AG04449 (cell line): ENCODE data around the gene SNX20.

ENCODE experiments used
- CTCF ChIA-PET: fragments of 350-600 bp; formaldehyde crosslinking; extraction: SDS; loops from one replicate; lab custom pipeline; 2021; ENCODE audit warnings: antibody characterized with exemption; lab: Yijun Ruan, JAX
- POLR2A ChIA-PET: fragments of 400-600, 350-600 bp; formaldehyde crosslinking; extraction: SDS; loops from one replicate; lab custom pipeline; 2020; ENCODE audit warnings: antibody characterized with exemption, inconsistent platforms; lab: Yijun Ruan, JAX
- DNase-seq: peaks from one replicate; pipeline ENCODE4 v3.0.0-alpha.2; 2010; ENCODE audit warnings: low read depth, low spot score
- H3K4me3 ChIP-seq: 2 replicates; pipeline ENCODE4 v1.5.1; 2011; ENCODE audit warnings: low read depth, mild to moderate bottlenecking, control low read depth, low read length
- CTCF ChIP-seq: IDR thresholded peaks from one replicate; pipeline ENCODE4 v1.5.1; 2011; ENCODE audit warnings: mild to moderate bottlenecking, moderate library complexity, low read length, control low read depth, inconsistent platforms; ENCODE audit not compliant: insufficient read depth; ENCODE audit errors: missing control alignments

Gene SNX20

DNA sequence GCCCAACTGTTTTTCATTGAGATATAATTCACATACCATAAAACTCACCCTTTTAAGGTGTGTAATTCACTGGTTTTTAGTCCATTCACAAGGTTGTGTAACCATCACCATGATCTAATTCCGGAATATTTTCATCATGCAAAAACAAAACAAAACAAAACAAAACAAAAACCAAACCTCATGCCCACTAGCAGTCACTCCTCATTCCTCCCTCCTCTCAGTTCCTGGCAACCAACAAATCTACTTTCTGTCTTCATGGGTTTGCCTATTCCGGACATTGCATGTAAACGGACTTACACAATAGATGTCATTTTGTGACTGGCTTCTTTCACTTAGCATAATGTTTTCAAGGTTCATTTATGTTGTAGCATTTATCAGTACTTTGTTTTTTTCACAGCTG, 7.8 kb upstream of the SNX20 start:
- no peak overlapping the region for H3K4me3 ChIP-seq
- TF ChIP-seq CTCF = no peak
- POLR2A ChIA-PET = no interaction called here
- CTCF ChIA-PET = interaction anchor here (2.0 kb wide), 1 partner anchor 23 kb away, joined by 10 read pairs; no protein-coding TSS in a partner anchor
- no peak for DNase-seq

DNA sequence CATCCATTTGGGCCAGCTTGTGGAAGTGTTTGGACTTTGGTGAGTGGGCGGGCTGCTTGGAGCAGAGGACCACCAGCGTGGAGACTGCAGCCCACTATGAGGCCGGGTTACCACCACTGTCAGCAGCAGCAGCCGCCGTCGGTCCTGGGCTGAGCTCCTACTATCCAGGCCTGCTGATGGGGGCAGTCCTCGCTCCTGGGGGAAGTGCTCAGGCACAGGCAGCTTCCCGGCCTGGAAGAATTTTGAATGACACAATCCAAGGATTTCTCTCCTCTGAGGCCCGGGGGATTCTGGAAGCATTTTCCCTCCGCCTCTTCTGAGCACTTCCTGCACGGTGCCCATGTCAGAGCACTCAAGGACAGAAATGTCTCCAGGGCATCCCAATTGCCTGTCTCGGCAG, 7.0 kb upstream of the SNX20 start:
- CTCF ChIA-PET = interaction anchor here (1.2 kb wide), 1 partner anchor 23 kb away, joined by 4 read pairs; no protein-coding TSS in a partner anchor
- no peak for DNase-seq
- no peak overlapping the region for H3K4me3 ChIP-seq
- POLR2A ChIA-PET = no interaction called here
- TF ChIP-seq CTCF = no peak

- no peak overlapping the region for H3K4me3 ChIP-seq
- POLR2A ChIA-PET = no interaction called here
- TF ChIP-seq CTCF = no peak
- CTCF ChIA-PET = interaction anchor here (0.6 to 1.7 kb wide), 3 partner anchors 14 to 121 kb away, joined by 3 to 7 read pairs (median 7); no protein-coding TSS in a partner anchor
- DNase-seq = no peak
Observed at GRCh38 chr16:50685462-50686063, 4.5 kb upstream of the SNX20 start.

DNA sequence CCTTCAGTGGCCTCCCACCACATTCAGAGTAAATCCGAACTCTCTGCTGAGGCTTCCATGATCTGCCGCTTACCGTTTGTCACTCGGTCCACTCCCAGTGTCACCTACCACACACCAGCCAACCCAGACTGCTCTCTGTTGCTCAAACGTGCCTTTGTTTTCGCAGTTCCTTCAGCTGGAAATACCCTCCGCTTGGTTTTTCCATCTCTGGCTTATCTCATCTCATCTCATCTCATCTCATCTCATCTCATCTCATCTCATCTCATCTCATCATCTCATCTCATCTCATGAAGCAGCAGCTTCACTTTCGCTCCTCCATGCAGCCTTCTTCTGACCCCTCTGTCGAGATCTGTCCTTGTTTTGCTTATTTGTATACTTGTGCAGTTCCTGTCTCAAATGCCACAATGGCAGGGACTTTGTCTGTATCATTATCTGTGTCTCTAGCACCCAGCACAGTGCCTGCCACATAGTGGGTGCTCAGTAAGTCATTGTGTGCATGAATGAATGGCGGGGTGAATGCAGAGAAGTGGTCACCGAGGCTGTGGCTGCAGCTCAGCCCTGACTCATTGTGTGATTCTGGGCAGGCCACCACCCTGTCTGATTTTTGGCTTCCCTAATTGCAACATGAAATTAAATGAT, 3.8 kb upstream of the SNX20 start:
- no peak for TF ChIP-seq CTCF
- POLR2A ChIA-PET = no interaction called here
- CTCF ChIA-PET = interaction anchor here (0.6 to 1.7 kb wide), 3 partner anchors 13 to 121 kb away, joined by 3 to 7 read pairs (median 7); no protein-coding TSS in a partner anchor
- H3K4me3 ChIP-seq = no peak overlapping the region
- DNase-seq = no peak

DNA sequence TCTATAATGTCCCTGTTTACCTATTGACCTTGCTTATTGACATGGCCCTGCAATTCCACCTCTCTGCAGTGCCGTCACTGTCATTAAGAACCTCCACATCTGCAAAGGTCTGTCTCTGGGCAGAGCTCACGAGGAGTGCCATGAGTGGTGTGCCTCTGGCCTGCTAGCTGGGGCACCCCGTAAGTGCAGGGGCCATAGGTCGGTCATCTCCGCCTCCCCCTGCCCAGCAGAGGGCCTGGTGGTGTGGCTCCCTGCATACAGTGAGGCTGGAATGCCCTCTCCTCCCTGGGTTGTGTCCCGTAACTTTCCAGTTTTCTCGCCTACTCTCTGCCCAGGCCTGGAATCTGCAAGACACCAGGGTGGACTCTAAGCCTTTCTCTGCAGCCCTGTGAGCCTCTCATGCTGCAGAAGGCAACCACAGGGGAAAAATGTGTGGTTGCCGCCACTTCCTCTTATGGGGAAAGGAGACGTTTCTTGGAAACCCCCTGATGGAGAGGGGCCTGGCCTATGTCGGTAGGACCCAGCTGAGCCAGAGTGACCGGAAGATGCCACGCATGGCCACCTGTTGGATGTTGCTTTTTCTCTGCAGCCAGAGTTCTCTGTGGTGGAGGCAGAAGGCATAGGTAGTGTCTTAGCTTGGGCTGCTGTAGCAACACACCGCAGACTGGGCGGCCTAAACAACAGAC, 2.7 kb upstream of the SNX20 start:
- CTCF ChIA-PET = no interaction called here
- DNase-seq = no peak
- no peak for TF ChIP-seq CTCF
- H3K4me3 ChIP-seq = no peak overlapping the region
- POLR2A ChIA-PET = no interaction called here

GRCh38 chr16:50680556-50680893, 587 bp downstream of the SNX20 start:
- ChIA-PET POLR2A (no interaction called here), CTCF (interaction anchor here (0.7 to 10.4 kb wide), 2 partner anchors 14 to 126 kb away, joined by 3 to 98 read pairs; no protein-coding TSS in a partner anchor)
- H3K4me3 ChIP-seq = no peak overlapping the region
- DNase-seq = no peak
- no peak for TF ChIP-seq CTCF
